Heart left ventricle (tissue), 16 donors: Measurements from ENCODE around the gene DOK1. TPM values are rescaled to one million over a fixed set of nuclear protein-coding genes. Genes with fewer than 3 reads are reported as not detected.

Experiments
- ATAC-seq, 4 donors: fragments of 200-7000 bp; cut with Tn5 transposase; one replicate each; pipeline ENCODE4 v1.9.1; 2020 to 2022; ENCODE audit warnings: moderate library complexity in 4 of 4, mild to moderate bottlenecking in 3 of 4, moderate number of reproducible peaks in 1 of 4
- DNase-seq, 5 donors: peaks; one replicate each; pipeline ENCODE4 v3.0.0-alpha.2; 2020
- H3K27ac ChIP-seq, 12 donors: fragments of 200-600 bp; sonication (generic) in 4 of 12; one replicate each; pipeline versions ENCODE4 v1.5.0 to v1.8.0; 2016 to 2022; ENCODE audit warnings: mild to moderate bottlenecking in 2 of 12
- H3K27me3 ChIP-seq, 9 donors: fragments of 200-600 bp; sonication (generic) in 2 of 9; one replicate each; pipeline versions ENCODE4 v1.5.1 to v1.8.0; 2016 to 2022; ENCODE audit warnings: mild to moderate bottlenecking in 3 of 9
- H3K36me3 ChIP-seq, 9 donors: fragments of 200-600 bp; sonication (generic) in 2 of 9; one replicate each; pipeline versions ENCODE4 v1.5.0 to v1.8.0; 2018 to 2022; ENCODE audit warnings: mild to moderate bottlenecking in 2 of 9
- H3K4me1 ChIP-seq, 12 donors: fragments of 200-600 bp; sonication (generic) in 4 of 12; one replicate each; pipeline versions ENCODE4 v1.5.0 to v1.8.0; 2016 to 2022; ENCODE audit warnings: mild to moderate bottlenecking in 3 of 12
- H3K4me3 ChIP-seq, 12 donors: fragments of 200-600 bp; sonication (generic) in 4 of 12; one replicate each; pipeline versions ENCODE4 v1.5.0 to v1.8.0; 2017 to 2022; ENCODE audit warnings: mild to moderate bottlenecking in 9 of 12, moderate library complexity in 4 of 12
- H3K9me3 ChIP-seq, 12 donors: fragments of 200-600 bp; sonication (generic) in 4 of 12; one replicate each; pipeline versions ENCODE4 v1.5.0 to v1.8.0; 2016 to 2022; ENCODE audit warnings: mild to moderate bottlenecking in 1 of 12
- POLR2A ChIP-seq, 2 donors: fragments of 450-650 bp; IDR thresholded peaks; one replicate each; pipeline ENCODE4 v1.6.1; 2017; ENCODE audit warnings: antibody characterized with exemption in 2 of 2, mild to moderate bottlenecking in 2 of 2, moderate library complexity in 2 of 2
- WGBS, 4 donors: extraction: QIAGEN DNeasy Blood & Tissue Kit in 2 of 4; methylation state at CpG; one replicate each; pipeline versions ENCODE4 v1.1.5 to v1.1.7; 2013 to 2018; 5-methylcytosine and 5-hydroxymethylcytosine counted together
- intact Hi-C, 10 donors: fragments of 100-400 bp; cut with DNase I; formaldehyde crosslinking; loops; one replicate each; pipeline versions ENCODE4 v1.11.1 to v1.14.2; 2022
- polyA plus RNA-seq, 2 donors: library from polyadenylated mRNA; stranded (reverse); fragments of 200-250 nt; gene quantifications; one replicate each; pipeline ENCODE4 v1.2.3, GENCODE V29; 2013
- total RNA-seq, 9 donors: library from RNA; depleted of rRNA in 2 of 9; stranded (reverse); fragments of >200 nt in 2 of 9; fragmentation: NEBNext Ultra II Directional in 3 of 9; extraction: Animal tissue kit (Norgen Biotek cat#: 25700) in 3 of 9; gene quantifications; one replicate each; pipeline versions ENCODE4 v1.1.0 to v1.2.4, GENCODE V29; 2016 to 2023
- TF ChIP-seq, protein P1 (sequence below), 12 donors: fragments of 200-600 bp; sonication (generic) in 4 of 12; IDR thresholded peaks; one replicate each; pipeline versions ENCODE4 v1.5.0 to v1.8.0; 2018 to 2022; ENCODE audit warnings: antibody characterized with exemption in 12 of 12, mild to moderate bottlenecking in 5 of 12
- donor health status: ischemic (EF 13 %, LVEDD 7.1; RV severe dilation, severe dysfunction).
- donor health status: healthy with polysubstance abuse.
- donor health status: DM: no; HTN: yes; CAD: no.
- donor health status: DM: no; HTN: no; CAD: no.
- donor health status: ischemic (EF 25% LVEDD 6.9; RV normal size, moderate dysfunction).
- donor health status: ischemic (EF 25% LVEDD 5.7; RV mildly dilated, moderate dysfunction).
- donor health status: healthy.
- donor health status: DM: yes; HTN: yes; CAD: no.
- donor health status: ischemic (EF 35%, LVEDD 5.7; RV mildly dilated, moderate dysfunction).
- donor health status: nonischemic (EF 11% LVEDD 7.7; RV severe dilation, severe dysfunction).
- donor health status: DM: yes; HTN: yes; CAD: no.
- donor health status: PGD.
- donor health status: ischemic (EF 29% LVEDD 5.4; RV normal size, mild dysfunction).
- donor health status: nonischemic (EF 23%, LVEDD 6.1; RV moderate dilation, normal function).

Gene DOK1
- total and polyA plus RNA-seq, 11 donors, result 2.4 to 11.6 (median 4.8) TPM

DNA sequence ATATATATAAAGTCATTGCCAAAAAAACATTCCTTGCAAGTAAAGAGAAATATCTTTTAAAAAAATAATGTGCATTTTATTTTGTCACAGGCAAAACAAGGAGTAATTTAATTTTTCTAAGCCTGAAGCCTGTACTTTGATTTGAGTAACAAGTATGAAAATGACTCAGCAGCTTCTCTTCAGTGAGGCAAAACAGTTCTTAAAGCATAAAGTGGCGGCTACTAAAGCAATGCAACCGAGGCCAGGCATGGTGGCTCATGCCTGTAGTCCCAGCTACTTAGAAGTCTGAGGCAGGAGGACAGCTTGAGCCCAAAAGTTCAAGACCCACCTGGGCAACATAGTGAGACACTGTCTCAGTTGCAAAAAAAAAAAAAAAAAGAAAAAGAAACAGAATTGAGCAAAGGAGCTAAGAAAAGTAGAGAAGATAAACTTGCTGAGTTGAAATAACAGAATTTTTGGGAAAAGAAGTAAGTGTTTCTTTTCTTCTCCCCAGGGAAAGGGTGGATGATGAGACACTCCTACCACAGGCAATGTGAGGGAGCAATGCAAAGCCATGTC lies 29.6 kb downstream of the DOK1 start:
- peaks cover 0 to 11% (median 0%) of the 10 kb centered on the region in 9 donors for H3K27me3 ChIP-seq
- ATAC-seq (no peak), DNase-seq (no peak)
- H3K36me3 ChIP-seq, result no peaks in the 10 kb centered on the region
- H3K9me3 ChIP-seq, result no peaks in the 10 kb centered on the region
- H3K27ac ChIP-seq, result no peak overlapping the region
- 65 to 78% (median 70%) methylated on average over 2 of the region's 2 CpGs for WGBS, 4 donors
- peaks cover 0 to 37% (median 0%) of the 10 kb centered on the region in 12 donors for H3K4me1 ChIP-seq
- TF ChIP-seq POLR2A (IDR thresholded peaks at IDR 0.05), result no peak
- TF ChIP-seq, protein P1, sequence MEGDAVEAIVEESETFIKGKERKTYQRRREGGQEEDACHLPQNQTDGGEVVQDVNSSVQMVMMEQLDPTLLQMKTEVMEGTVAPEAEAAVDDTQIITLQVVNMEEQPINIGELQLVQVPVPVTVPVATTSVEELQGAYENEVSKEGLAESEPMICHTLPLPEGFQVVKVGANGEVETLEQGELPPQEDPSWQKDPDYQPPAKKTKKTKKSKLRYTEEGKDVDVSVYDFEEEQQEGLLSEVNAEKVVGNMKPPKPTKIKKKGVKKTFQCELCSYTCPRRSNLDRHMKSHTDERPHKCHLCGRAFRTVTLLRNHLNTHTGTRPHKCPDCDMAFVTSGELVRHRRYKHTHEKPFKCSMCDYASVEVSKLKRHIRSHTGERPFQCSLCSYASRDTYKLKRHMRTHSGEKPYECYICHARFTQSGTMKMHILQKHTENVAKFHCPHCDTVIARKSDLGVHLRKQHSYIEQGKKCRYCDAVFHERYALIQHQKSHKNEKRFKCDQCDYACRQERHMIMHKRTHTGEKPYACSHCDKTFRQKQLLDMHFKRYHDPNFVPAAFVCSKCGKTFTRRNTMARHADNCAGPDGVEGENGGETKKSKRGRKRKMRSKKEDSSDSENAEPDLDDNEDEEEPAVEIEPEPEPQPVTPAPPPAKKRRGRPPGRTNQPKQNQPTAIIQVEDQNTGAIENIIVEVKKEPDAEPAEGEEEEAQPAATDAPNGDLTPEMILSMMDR (IDR thresholded peaks at IDR 0.05), result no peak
- intact Hi-C loops, result loop anchor here in 7 of 10 donors (5.0 to 10.0 kb wide), 4 partner anchors 49 to 759 kb away; partner anchors contain the start of gene STAMBP (in 1 of the 7)
- no peak overlapping the region for H3K4me3 ChIP-seq

DNA sequence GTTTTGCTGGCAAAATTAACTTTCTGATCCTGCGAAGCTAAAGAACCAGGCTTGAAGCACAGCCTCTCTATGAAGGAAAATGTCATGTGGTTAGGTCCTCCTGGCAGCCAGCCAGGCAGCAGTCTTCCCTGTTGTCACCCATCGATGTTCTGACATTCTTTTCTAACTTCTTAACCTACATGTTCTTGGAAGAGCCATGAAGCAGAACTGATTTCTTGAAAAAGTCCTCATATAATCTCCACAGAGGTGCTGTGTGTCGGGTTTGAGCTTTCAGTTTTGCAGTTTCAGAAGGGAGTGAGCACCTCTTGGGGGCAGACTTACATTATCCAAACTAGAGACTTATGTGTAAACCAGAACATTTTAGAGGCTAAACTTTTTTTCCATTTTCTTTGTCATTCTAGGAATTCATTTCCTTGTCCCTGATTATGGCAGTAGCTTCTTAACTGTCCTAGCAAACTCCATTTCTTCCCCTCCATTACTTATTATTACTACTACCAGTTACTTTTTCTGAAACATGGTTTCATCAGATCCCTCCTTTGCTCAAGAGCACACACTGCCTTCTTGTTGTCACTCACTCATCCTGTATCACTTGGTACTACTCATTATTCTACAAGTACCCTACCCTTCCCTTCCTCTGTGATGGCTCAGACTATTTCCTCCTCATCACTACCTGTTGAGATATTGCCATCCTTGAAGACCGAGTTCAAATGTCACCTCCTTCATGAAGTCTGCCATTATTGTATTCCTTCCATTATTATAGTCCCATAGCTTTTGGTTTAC lies 31.1 kb downstream of the DOK1 start:
- Histone ChIP-seq H3K4me3 (no peak overlapping the region), H3K27ac (no peak overlapping the region), H3K36me3 (no peaks in the 10 kb centered on the region), H3K27me3 (peaks cover 0 to 15% (median 3%) of the 10 kb centered on the region in 9 donors), H3K4me1 (peaks cover 0 to 37% (median 0%) of the 10 kb centered on the region in 12 donors), H3K9me3 (no peaks in the 10 kb centered on the region)
- TF ChIP-seq, protein P1 (IDR thresholded peaks at IDR 0.05), result no peak
- no peak for TF ChIP-seq POLR2A (IDR thresholded peaks at IDR 0.05)
- intact Hi-C loops, result loop anchor here in 8 of 10 donors (2.0 to 10.0 kb wide), 9 partner anchors 51 to 761 kb away; partner anchors contain the start of genes CCDC142 (in 2 of the 8), PCGF1 (in 2 of the 8), TTC31 (in 2 of the 8) and STAMBP (in 1 of the 8)
- ATAC-seq (no peak), DNase-seq (peak in 4 of 5 donors; percentile 11 to 64 (median 38))
- 43 to 66% (median 56%) methylated on average over 4 of the region's 4 CpGs for WGBS, 4 donors

DNA sequence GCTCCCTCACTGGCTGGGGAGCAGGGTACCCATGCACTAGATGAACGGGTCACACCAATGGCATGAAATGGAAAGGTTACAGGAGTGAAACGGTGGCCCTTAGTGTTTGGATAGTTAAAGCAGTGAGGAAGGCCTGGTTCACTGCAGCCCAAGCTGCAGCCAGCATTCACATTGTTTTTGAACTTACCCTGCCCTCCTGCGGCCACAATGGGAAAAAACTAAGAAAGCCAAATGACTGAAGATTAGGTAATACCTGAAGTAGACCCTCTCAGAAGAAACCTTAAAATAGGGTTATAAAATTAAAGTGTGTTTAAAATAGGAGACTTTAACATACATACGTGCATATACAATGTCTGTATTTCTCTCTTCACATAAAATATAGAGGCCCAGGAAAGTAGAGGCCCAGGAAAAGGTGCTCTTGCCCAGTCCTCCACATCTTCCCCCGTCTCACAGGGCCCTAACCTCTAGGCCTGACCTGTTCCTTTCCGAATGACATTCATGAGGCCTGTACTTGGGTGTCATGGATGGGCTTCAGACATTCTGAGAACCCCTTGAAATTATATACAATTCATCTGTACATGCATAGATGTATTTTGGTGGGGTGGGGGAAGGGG lies 33.3 kb downstream of the DOK1 start:
- Histone ChIP-seq H3K36me3 (no peaks in the 10 kb centered on the region), H3K27me3 (peaks cover 0 to 34% (median 8%) of the 10 kb centered on the region in 9 donors), H3K4me1 (peaks cover 0 to 37% (median 0%) of the 10 kb centered on the region in 12 donors), H3K4me3 (no peak overlapping the region), H3K9me3 (no peaks in the 10 kb centered on the region), H3K27ac (no peak overlapping the region)
- ATAC-seq (peak; percentile 71 to 92 (median 92)), DNase-seq (peak; percentile 48 to 62 (median 60))
- no peak for TF ChIP-seq POLR2A (IDR thresholded peaks at IDR 0.05)
- TF ChIP-seq, protein P1 (IDR thresholded peaks at IDR 0.05), result peak; percentile 48 to 85 (median 74)
- 16 to 19% (median 18%) methylated on average over 6 of the region's 6 CpGs for WGBS, 4 donors
- intact Hi-C loops, result loop anchor here (1.0 to 10.0 kb wide), 10 partner anchors 53 to 763 kb away; partner anchors contain the start of genes TTC31 (in 10 of the 10), CCDC142 (in 3 of the 10), PCGF1 (in 2 of the 10) and STAMBP (in 1 of the 10)
